ENCODE data around the gene ATP6V1G3. TPM values are rescaled to one million over a fixed set of nuclear protein-coding genes. Genes with fewer than 3 reads are reported as not detected.

ATP6V1G3 gene
- polyA plus RNA-seq, 3 donors: not detected

GRCh38 chr1:198559362-198559761 lies 18.9 kb upstream of the ATP6V1G3 start:
- H3K36me3 ChIP-seq (replicated peaks in 1 of 2; ENCODE audit: control insufficient read depth in 1 of 2, insufficient read depth in 2 of 2, low read length in 2 of 2): no peaks in the 10 kb centered on the region
- H3K9me3 Mint-ChIP-seq: peaks cover 0 to 8% (median 3%) of the 10 kb centered on the region in 7 donors
- no peaks in the 10 kb centered on the region for H3K36me3 Mint-ChIP-seq
- intact Hi-C loops (cut with micrococcal nuclease): loop anchor here in 1 of 2 donors (10.0 kb wide), 1 partner anchor 125 kb away; no protein-coding TSS in a partner anchor
- no peak for TF ChIP-seq CTCF (IDR thresholded peaks at IDR 0.05)
- no peaks in the 10 kb centered on the region for H3K27me3 Mint-ChIP-seq (ENCODE audit: low read depth in 3 of 3)
- no peak for DNase-seq
- H3K27ac Mint-ChIP-seq: no peak overlapping the region
- H3K4me2 ChIP-seq (replicated peaks; ENCODE audit: extremely low read depth, low read length, poor library complexity, severe bottlenecking): no peak overlapping the region
- no peaks in the 10 kb centered on the region for H4K20me1 ChIP-seq (ENCODE audit: insufficient read depth, low read length)
- no peak overlapping the region for H3K4me3 Mint-ChIP-seq
- no peaks in the 10 kb centered on the region for H3K9me3 ChIP-seq (replicated peaks in 1 of 2; ENCODE audit: control insufficient read depth in 1 of 2, insufficient read depth in 1 of 2, low read length in 2 of 2)
- H3K4me3 ChIP-seq (replicated peaks in 1 of 3; ENCODE audit: low read depth in 2 of 3, low read length in 3 of 3): no peak overlapping the region
- peaks cover 32% of the 10 kb centered on the region for H3K4me1 Mint-ChIP-seq
- H3K79me2 ChIP-seq (ENCODE audit: insufficient read depth, low read length): no peaks in the 10 kb centered on the region
- no peak overlapping the region for H3K27ac ChIP-seq (ENCODE audit: low read depth in 1 of 2, low read length in 2 of 2)
- H3K9ac ChIP-seq (ENCODE audit: insufficient read depth, low read length, poor library complexity, severe bottlenecking): no peak overlapping the region
- H2AFZ ChIP-seq (ENCODE audit: insufficient read depth, low read depth, low read length, poor library complexity, severe bottlenecking): no peak overlapping the region
- no peaks in the 10 kb centered on the region for H3K27me3 ChIP-seq (ENCODE audit: control insufficient read depth in 2 of 2, insufficient read depth in 2 of 2, low read length in 2 of 2)
- H3K4me1 ChIP-seq (ENCODE audit: control insufficient read depth in 1 of 2, insufficient read depth in 2 of 2, low read length in 2 of 2): peaks cover 19 to 25% of the 10 kb centered on the region in 2 donors

GRCh38 chr1:198558402-198558801 lies 17.9 kb upstream of the ATP6V1G3 start:
- H3K27ac ChIP-seq (ENCODE audit: low read depth in 1 of 2, low read length in 2 of 2): no peak overlapping the region
- H3K27me3 ChIP-seq (ENCODE audit: control insufficient read depth in 2 of 2, insufficient read depth in 2 of 2, low read length in 2 of 2): no peaks in the 10 kb centered on the region
- no peak overlapping the region for H3K27ac Mint-ChIP-seq
- no peaks in the 10 kb centered on the region for H3K36me3 ChIP-seq (replicated peaks in 1 of 2; ENCODE audit: control insufficient read depth in 1 of 2, insufficient read depth in 2 of 2, low read length in 2 of 2)
- H3K4me1 Mint-ChIP-seq: peaks cover 42% of the 10 kb centered on the region
- no peak for DNase-seq
- no peaks in the 10 kb centered on the region for H4K20me1 ChIP-seq (ENCODE audit: insufficient read depth, low read length)
- TF ChIP-seq CTCF (IDR thresholded peaks at IDR 0.05): no peak
- peaks cover 29 to 33% of the 10 kb centered on the region in 2 donors for H3K4me1 ChIP-seq (ENCODE audit: control insufficient read depth in 1 of 2, insufficient read depth in 2 of 2, low read length in 2 of 2)
- no peaks in the 10 kb centered on the region for H3K9me3 ChIP-seq (replicated peaks in 1 of 2; ENCODE audit: control insufficient read depth in 1 of 2, insufficient read depth in 1 of 2, low read length in 2 of 2)
- no CpG with 5 or more reads among the region's 2 CpGs for WGBS (ENCODE audit: insufficient coverage)
- H3K4me3 Mint-ChIP-seq: no peak overlapping the region
- no peaks in the 10 kb centered on the region for H3K36me3 Mint-ChIP-seq
- H3K9me3 Mint-ChIP-seq: peaks cover 0 to 8% (median 3%) of the 10 kb centered on the region in 7 donors
- intact Hi-C loops (cut with micrococcal nuclease): loop anchor here in 1 of 2 donors (10.0 kb wide), 1 partner anchor 126 kb away; no protein-coding TSS in a partner anchor
- no peak overlapping the region for H3K4me2 ChIP-seq (replicated peaks; ENCODE audit: extremely low read depth, low read length, poor library complexity, severe bottlenecking)
- no peak overlapping the region for H3K4me3 ChIP-seq (replicated peaks in 1 of 3; ENCODE audit: low read depth in 2 of 3, low read length in 3 of 3)
- no peaks in the 10 kb centered on the region for H3K79me2 ChIP-seq (ENCODE audit: insufficient read depth, low read length)
- H3K9ac ChIP-seq (ENCODE audit: insufficient read depth, low read length, poor library complexity, severe bottlenecking): no peak overlapping the region
- H2AFZ ChIP-seq (ENCODE audit: insufficient read depth, low read depth, low read length, poor library complexity, severe bottlenecking): no peak overlapping the region
- H3K27me3 Mint-ChIP-seq (ENCODE audit: low read depth in 3 of 3): no peaks in the 10 kb centered on the region

Data from CD14-positive monocyte (primary cell).